GM12878 (cell line): ENCODE results near the gene CHCHD3.
A peak's percentile ranks its signal among the peaks of the same experiment; 100 is the strongest.

Source experiments
- ATF7 ChIP-seq: fragments of 450-650 bp; IDR thresholded peaks from 2 replicates; pipeline ENCODE4 v1.6.1; 2016; ENCODE audit warnings: low read depth, mild to moderate bottlenecking
- SIN3A ChIP-seq: IDR thresholded peaks from 2 replicates; pipeline ENCODE4 v1.6.1; 2012; ENCODE audit warnings: low read depth, low read length, improper control_type of control experiment
- SUZ12 ChIP-seq: fragments of 200-600 bp; sonication (generic); IDR thresholded peaks from one replicate; pipeline ENCODE4 v1.6.1; 2018; ENCODE audit warnings: antibody characterized with exemption, mild to moderate bottlenecking; ENCODE audit not compliant: unreplicated experiment
- TAF1 ChIP-seq: IDR thresholded peaks from 2 replicates; pipeline ENCODE4 v1.6.1; 2011; ENCODE audit warnings: mild to moderate bottlenecking, low read depth, low read length, borderline replicate concordance
- WRNIP1 ChIP-seq: IDR thresholded peaks from 2 replicates; pipeline ENCODE4 v1.6.1; 2011; ENCODE audit warnings: low read depth, low read length, improper control_type of control experiment, borderline replicate concordance
- ZNF274 ChIP-seq: IDR thresholded peaks from one replicate; pipeline ENCODE4 v1.8.0; 2011; ENCODE audit not compliant: insufficient read length, insufficient read depth
- TF ChIP-seq, protein P1 (sequence below): fragments of 450-650 bp; IDR thresholded peaks from 2 replicates; pipeline ENCODE4 v1.6.1; 2017; ENCODE audit warnings: mild to moderate bottlenecking
- TF ChIP-seq, protein P2 (sequence below): IDR thresholded peaks from 2 replicates; pipeline ENCODE4 v1.6.1; 2012; ENCODE audit warnings: low read depth, low read length, improper control_type of control experiment
- TF ChIP-seq, protein P3 (sequence below), 3 experiments: IDR thresholded peaks in 2 of 3; conservative IDR thresholded peaks in 1 of 3; 2 replicates each; pipeline ENCODE4 v1.5.1; 2011; ENCODE audit warnings: low read depth in 3 of 3, low read length in 3 of 3, mild to moderate bottlenecking in 3 of 3, control low read depth in 2 of 3, moderate library complexity in 2 of 3, inconsistent platforms in 1 of 3, mixed read lengths in 1 of 3; ENCODE audit not compliant: control insufficient read depth in 2 of 3, insufficient read depth in 1 of 3; ENCODE audit errors: extremely low read depth in 1 of 3
- TF ChIP-seq, protein P4 (sequence below): fragments of 450-650 bp; IDR thresholded peaks from 2 replicates; pipeline ENCODE4 v1.6.1; 2017; ENCODE audit warnings: antibody characterized with exemption, mild to moderate bottlenecking, moderate library complexity

DNA sequence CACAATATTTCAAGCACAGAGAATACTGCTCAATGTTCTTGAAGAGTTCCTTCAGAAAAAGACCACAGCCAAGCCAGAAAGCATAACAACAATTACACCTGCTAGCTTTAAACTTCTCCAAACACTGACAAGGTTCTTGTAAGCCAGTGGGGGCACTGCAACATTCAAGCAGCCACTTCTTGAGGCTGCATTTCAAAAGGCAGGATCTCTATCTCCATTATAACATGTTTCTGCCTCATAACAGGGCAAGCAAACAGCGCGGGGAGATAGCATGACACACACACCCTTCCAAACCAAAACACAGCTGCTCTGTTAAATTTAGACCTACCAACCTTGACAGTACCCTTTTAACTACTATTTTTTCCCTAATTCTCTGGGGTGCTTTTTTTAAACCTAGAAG is 30.8 kb downstream of the CHCHD3 start:
- TF ChIP-seq, protein P1, sequence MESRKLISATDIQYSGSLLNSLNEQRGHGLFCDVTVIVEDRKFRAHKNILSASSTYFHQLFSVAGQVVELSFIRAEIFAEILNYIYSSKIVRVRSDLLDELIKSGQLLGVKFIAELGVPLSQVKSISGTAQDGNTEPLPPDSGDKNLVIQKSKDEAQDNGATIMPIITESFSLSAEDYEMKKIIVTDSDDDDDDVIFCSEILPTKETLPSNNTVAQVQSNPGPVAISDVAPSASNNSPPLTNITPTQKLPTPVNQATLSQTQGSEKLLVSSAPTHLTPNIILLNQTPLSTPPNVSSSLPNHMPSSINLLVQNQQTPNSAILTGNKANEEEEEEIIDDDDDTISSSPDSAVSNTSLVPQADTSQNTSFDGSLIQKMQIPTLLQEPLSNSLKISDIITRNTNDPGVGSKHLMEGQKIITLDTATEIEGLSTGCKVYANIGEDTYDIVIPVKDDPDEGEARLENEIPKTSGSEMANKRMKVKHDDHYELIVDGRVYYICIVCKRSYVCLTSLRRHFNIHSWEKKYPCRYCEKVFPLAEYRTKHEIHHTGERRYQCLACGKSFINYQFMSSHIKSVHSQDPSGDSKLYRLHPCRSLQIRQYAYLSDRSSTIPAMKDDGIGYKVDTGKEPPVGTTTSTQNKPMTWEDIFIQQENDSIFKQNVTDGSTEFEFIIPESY, result no peak
- no peak for TF ChIP-seq TAF1
- TF ChIP-seq, protein P2, sequence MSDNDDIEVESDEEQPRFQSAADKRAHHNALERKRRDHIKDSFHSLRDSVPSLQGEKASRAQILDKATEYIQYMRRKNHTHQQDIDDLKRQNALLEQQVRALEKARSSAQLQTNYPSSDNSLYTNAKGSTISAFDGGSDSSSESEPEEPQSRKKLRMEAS, result no peak
- TF ChIP-seq, protein P3, sequence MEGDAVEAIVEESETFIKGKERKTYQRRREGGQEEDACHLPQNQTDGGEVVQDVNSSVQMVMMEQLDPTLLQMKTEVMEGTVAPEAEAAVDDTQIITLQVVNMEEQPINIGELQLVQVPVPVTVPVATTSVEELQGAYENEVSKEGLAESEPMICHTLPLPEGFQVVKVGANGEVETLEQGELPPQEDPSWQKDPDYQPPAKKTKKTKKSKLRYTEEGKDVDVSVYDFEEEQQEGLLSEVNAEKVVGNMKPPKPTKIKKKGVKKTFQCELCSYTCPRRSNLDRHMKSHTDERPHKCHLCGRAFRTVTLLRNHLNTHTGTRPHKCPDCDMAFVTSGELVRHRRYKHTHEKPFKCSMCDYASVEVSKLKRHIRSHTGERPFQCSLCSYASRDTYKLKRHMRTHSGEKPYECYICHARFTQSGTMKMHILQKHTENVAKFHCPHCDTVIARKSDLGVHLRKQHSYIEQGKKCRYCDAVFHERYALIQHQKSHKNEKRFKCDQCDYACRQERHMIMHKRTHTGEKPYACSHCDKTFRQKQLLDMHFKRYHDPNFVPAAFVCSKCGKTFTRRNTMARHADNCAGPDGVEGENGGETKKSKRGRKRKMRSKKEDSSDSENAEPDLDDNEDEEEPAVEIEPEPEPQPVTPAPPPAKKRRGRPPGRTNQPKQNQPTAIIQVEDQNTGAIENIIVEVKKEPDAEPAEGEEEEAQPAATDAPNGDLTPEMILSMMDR (IDR thresholded peaks at IDR 0.05 in 2 of 3, conservative IDR thresholded peaks at IDR 0.05 in 1 of 3; ENCODE audit: control insufficient read depth in 2 of 3, extremely low read depth in 1 of 3, insufficient read depth in 1 of 3, low read depth in 3 of 3, low read length in 3 of 3), result peak; percentile 22 to 40 (median 34); a peak in 3 of 6 replicates
- no peak for TF ChIP-seq SIN3A
- TF ChIP-seq ATF7, result no peak
- no peak for TF ChIP-seq WRNIP1
- TF ChIP-seq, protein P4, sequence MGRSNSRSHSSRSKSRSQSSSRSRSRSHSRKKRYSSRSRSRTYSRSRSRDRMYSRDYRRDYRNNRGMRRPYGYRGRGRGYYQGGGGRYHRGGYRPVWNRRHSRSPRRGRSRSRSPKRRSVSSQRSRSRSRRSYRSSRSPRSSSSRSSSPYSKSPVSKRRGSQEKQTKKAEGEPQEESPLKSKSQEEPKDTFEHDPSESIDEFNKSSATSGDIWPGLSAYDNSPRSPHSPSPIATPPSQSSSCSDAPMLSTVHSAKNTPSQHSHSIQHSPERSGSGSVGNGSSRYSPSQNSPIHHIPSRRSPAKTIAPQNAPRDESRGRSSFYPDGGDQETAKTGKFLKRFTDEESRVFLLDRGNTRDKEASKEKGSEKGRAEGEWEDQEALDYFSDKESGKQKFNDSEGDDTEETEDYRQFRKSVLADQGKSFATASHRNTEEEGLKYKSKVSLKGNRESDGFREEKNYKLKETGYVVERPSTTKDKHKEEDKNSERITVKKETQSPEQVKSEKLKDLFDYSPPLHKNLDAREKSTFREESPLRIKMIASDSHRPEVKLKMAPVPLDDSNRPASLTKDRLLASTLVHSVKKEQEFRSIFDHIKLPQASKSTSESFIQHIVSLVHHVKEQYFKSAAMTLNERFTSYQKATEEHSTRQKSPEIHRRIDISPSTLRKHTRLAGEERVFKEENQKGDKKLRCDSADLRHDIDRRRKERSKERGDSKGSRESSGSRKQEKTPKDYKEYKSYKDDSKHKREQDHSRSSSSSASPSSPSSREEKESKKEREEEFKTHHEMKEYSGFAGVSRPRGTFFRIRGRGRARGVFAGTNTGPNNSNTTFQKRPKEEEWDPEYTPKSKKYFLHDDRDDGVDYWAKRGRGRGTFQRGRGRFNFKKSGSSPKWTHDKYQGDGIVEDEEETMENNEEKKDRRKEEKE, result no peak
- no peak for TF ChIP-seq SUZ12
- TF ChIP-seq ZNF274, result no peak
